ENCODE data around the gene DLGAP1.

DNA sequence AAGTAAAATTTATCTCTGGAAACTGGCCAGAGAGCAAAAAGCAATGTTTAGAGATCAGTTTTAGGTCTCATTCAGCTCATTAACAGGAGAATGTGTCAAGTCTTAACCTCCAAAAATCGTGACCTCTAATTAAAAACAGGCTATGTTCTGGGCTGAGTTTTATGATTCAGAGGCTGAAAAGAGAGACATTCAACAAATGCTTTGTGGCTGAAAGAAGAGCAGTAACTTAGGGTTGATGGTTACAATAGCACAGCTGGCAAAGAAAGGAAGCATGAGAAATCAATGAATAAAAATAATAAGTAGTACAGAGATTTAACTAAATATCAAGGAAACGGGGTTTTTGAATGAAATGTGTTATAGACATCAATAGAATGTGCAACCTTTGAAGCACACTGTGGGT, 992.1 kb downstream of the DLGAP1 start:
- TF ChIP-seq, protein P1, sequence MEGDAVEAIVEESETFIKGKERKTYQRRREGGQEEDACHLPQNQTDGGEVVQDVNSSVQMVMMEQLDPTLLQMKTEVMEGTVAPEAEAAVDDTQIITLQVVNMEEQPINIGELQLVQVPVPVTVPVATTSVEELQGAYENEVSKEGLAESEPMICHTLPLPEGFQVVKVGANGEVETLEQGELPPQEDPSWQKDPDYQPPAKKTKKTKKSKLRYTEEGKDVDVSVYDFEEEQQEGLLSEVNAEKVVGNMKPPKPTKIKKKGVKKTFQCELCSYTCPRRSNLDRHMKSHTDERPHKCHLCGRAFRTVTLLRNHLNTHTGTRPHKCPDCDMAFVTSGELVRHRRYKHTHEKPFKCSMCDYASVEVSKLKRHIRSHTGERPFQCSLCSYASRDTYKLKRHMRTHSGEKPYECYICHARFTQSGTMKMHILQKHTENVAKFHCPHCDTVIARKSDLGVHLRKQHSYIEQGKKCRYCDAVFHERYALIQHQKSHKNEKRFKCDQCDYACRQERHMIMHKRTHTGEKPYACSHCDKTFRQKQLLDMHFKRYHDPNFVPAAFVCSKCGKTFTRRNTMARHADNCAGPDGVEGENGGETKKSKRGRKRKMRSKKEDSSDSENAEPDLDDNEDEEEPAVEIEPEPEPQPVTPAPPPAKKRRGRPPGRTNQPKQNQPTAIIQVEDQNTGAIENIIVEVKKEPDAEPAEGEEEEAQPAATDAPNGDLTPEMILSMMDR (IDR thresholded peaks at IDR 0.05) = no peak
- TF ChIP-seq EP300 (IDR thresholded peaks at IDR 0.05) (no peak), POLR2A (IDR thresholded peaks at IDR 0.05) (no peak), POLR2AphosphoS5 (IDR thresholded peaks at IDR 0.05) (no peak)
